CD8-positive, alpha-beta memory T cell (primary cell): ENCODE measurements around the gene GNPDA1. TPM values are rescaled to one million over a fixed set of nuclear protein-coding genes. Genes with fewer than 3 reads are reported as not detected.

Experiments used
- CTCF ChIA-PET: fragments of 350-600 bp; sonication (Branson Sonifier 250); formaldehyde crosslinking; loops from one replicate; lab custom pipeline; 2021; ENCODE audit warnings: antibody characterized with exemption; lab: Charles Lee
- POLR2A ChIA-PET: fragments of 350-600 bp; sonication (Branson Sonifier 250); formaldehyde crosslinking; loops from one replicate; lab custom pipeline; 2021; ENCODE audit warnings: antibody characterized with exemption; lab: Charles Lee
- DNase-seq, 5 donors: peaks; one replicate each; pipeline versions ENCODE4 v3.0.0 to v3.0.0-alpha.2; 2020 to 2022; ENCODE audit warnings: mixed read lengths in 1 of 5
- H3K27ac ChIP-seq: one replicate; pipeline ENCODE4 v1.7.0; 2013; ENCODE audit warnings: low read depth, mild to moderate bottlenecking, low read length, moderate library complexity
- H3K27me3 ChIP-seq: 2 replicates; pipeline ENCODE4 v1.7.0; 2013; ENCODE audit warnings: low read length, mild to moderate bottlenecking; ENCODE audit not compliant: insufficient read depth, poor library complexity, severe bottlenecking
- H3K36me3 ChIP-seq: 2 replicates; pipeline ENCODE4 v1.7.0; 2013; ENCODE audit warnings: mild to moderate bottlenecking, low read length, moderate library complexity; ENCODE audit not compliant: insufficient read depth
- H3K4me1 ChIP-seq: 2 replicates; pipeline ENCODE4 v1.7.0; 2013; ENCODE audit warnings: mild to moderate bottlenecking, low read length, moderate library complexity; ENCODE audit not compliant: insufficient read depth
- H3K4me3 ChIP-seq: 2 replicates; pipeline ENCODE4 v1.7.0; 2013; ENCODE audit warnings: mild to moderate bottlenecking, low read length
- H3K9me3 ChIP-seq: 2 replicates; pipeline ENCODE4 v1.7.0; 2013; ENCODE audit warnings: mild to moderate bottlenecking, low read length
- H3K27ac Mint-ChIP-seq, 8 donors: one replicate each; pipeline ENCODE4 v1.8.0; 2020 to 2021; ENCODE audit warnings: mixed read lengths in 8 of 8, mild to moderate bottlenecking in 6 of 8, inconsistent platforms in 3 of 8, moderate library complexity in 3 of 8
- H3K27me3 Mint-ChIP-seq, 2 donors: one replicate each; pipeline ENCODE4 v1.8.0; 2020 to 2021; ENCODE audit warnings: mixed read lengths in 2 of 2, mild to moderate bottlenecking in 1 of 2, moderate library complexity in 1 of 2
- H3K36me3 Mint-ChIP-seq, 3 donors: one replicate each; pipeline ENCODE4 v1.8.0; 2020 to 2021; ENCODE audit warnings: mixed read lengths in 3 of 3, inconsistent platforms in 1 of 3, mild to moderate bottlenecking in 1 of 3
- H3K4me1 Mint-ChIP-seq, 3 donors: one replicate each; pipeline ENCODE4 v1.8.0; 2020 to 2021; ENCODE audit warnings: mixed read lengths in 3 of 3, inconsistent platforms in 1 of 3, mild to moderate bottlenecking in 1 of 3
- H3K4me3 Mint-ChIP-seq, 7 donors: one replicate each; pipeline ENCODE4 v1.8.0; 2020 to 2021; ENCODE audit warnings: mixed read lengths in 7 of 7, mild to moderate bottlenecking in 6 of 7, moderate library complexity in 4 of 7, inconsistent platforms in 2 of 7
- H3K9me3 Mint-ChIP-seq, 5 donors: one replicate each; pipeline ENCODE4 v1.8.0; 2020 to 2022; ENCODE audit warnings: mixed read lengths in 5 of 5, mild to moderate bottlenecking in 3 of 5, moderate library complexity in 2 of 5, inconsistent platforms in 1 of 5
- polyA plus RNA-seq: library from polyadenylated mRNA; unstranded; fragments of 300-500 nt; fragmentation: Illumina TruSeq; gene quantifications from one replicate; pipeline ENCODE4 v1.2.3, GENCODE V29; 2021
- total RNA-seq, 2 experiments: library from RNA; stranded (reverse); gene quantifications; one replicate each; pipeline ENCODE4 v1.2.3, GENCODE V29; 2021

Gene GNPDA1
- total and polyA plus RNA-seq, 3 experiments from 2014 or later: 32.5 to 70.0 (median 62.4) TPM

DNA sequence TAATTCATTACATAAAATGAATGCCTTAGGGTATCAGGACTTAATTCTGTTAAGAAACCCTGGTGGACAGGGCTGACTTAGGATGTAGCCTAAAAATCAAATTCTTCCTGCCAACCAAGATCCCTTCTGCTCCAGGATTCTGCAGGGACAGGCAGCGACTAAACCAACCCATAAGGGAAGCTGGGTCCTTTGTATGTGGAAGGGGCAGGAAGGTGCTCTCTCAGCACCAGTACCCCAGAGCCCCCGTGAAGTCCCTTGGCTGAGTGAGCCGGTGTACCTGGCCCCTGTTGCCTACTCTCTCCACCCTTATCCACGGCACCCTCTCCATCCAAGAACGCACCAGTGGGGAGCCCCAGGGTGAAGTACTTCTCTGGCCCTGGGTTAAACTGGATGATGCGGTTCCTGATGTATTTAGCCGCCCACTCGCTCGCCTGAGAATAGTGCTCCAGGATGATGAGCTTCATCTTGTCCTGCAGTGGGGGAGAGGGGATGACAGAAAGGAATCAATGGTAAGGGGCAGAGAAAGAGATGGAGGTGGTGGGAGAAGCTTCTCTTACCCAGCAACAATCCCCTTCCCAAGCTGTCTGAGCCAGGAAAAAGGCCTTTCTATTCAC lies 1.1 kb downstream of the GNPDA1 start:
- Histone ChIP-seq H3K9me3 (no peaks in the 10 kb centered on the region), H3K4me1 (peaks cover 64% of the 10 kb centered on the region), H3K36me3 (no peaks in the 10 kb centered on the region), H3K27ac (peak overlapping the region; percentile 64), H3K4me3 (peak overlapping the region; percentile 82), H3K27me3 (no peaks in the 10 kb centered on the region)
- peaks cover 55 to 73% (median 63%) of the 10 kb centered on the region in 3 donors for H3K4me1 Mint-ChIP-seq
- ChIA-PET POLR2A (interaction anchor here (0.6 to 1.8 kb wide), 4 partner anchors 10 to 43 kb away, joined by 3 to 5 read pairs (median 4); partner anchors contain the start of gene RNF14), CTCF (interaction anchor here (0.9 to 10.1 kb wide), 14 partner anchors 12 to 687 kb away, joined by 3 to 102 read pairs (median 6); partner anchors contain the start of genes NDFIP1 and RNF14)
- H3K27me3 Mint-ChIP-seq: no peaks in the 10 kb centered on the region
- no peaks in the 10 kb centered on the region for H3K9me3 Mint-ChIP-seq
- peak overlapping the region in 7 of 8 donors; percentile 68 to 89 (median 85) for H3K27ac Mint-ChIP-seq
- peaks cover 0 to 20% (median 7%) of the 10 kb centered on the region in 3 donors for H3K36me3 Mint-ChIP-seq
- DNase-seq: no peak
- peak overlapping the region; percentile 83 to 94 (median 85) for H3K4me3 Mint-ChIP-seq

DNA sequence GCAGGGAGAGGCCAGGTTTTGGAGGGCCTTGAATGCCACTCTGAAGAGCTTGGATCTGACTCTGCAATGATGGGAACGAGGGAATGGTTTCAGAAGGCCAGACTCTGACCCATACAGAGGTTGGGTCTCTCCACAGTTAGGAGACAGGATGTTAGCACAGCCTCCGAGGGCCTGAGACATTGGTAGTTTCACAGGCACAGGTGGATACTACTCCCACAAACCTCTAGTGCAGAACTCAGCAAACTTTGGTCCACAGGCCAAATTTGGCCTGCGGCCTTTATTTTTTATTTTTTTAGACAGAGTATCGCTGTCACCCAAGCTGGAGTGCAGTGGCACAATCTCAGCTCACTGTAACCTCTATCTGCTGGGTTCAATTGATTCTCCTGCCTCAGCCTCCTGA lies 2.9 kb downstream of the GNPDA1 start:
- Histone ChIP-seq H3K4me3 (no peak overlapping the region), H3K27ac (no peak overlapping the region), H3K27me3 (no peaks in the 10 kb centered on the region), H3K9me3 (no peaks in the 10 kb centered on the region), H3K36me3 (peaks cover 4% of the 10 kb centered on the region), H3K4me1 (peaks cover 62% of the 10 kb centered on the region)
- Mint-ChIP-seq H3K4me1 (peaks cover 44 to 70% (median 49%) of the 10 kb centered on the region in 3 donors), H3K9me3 (no peaks in the 10 kb centered on the region), H3K27ac (peak overlapping the region in 1 of 8 donors; percentile 23), H3K4me3 (no peak overlapping the region), H3K27me3 (no peaks in the 10 kb centered on the region), H3K36me3 (peaks cover 5 to 38% (median 11%) of the 10 kb centered on the region in 3 donors)
- CTCF ChIA-PET: interaction anchor here (1.0 to 10.1 kb wide), 5 partner anchors 15 to 318 kb away, joined by 4 to 102 read pairs (median 4); partner anchors contain the start of gene RNF14
- POLR2A ChIA-PET: no interaction called here
- no peak for DNase-seq

DNA sequence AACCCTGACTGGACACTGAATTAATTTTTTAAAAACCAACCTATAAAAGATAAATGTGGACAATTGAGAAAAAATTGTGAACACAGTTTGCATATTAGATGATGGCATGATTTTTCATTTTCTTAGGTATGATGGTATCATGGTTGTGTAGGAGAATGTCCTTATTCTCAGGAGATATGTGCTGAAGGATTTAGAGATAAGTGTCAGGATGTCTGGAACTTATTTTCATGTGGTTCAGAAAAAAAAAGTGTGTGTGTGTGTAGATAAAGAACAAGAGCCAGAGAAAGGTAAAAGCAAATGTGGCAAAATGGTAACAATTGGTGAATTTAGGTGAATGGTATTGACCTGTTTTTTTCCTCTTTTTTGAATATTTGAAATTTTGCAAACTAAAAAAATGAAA lies 4.0 kb downstream of the GNPDA1 start:
- H3K27me3 Mint-ChIP-seq: no peaks in the 10 kb centered on the region
- no peaks in the 10 kb centered on the region for H3K9me3 ChIP-seq
- ChIA-PET POLR2A (no interaction called here), CTCF (interaction anchor here (1.0 to 10.1 kb wide), 3 partner anchors 16 to 135 kb away, joined by 4 to 102 read pairs (median 4); partner anchors contain the start of gene RNF14)
- H3K27me3 ChIP-seq: no peaks in the 10 kb centered on the region
- peaks cover 10% of the 10 kb centered on the region for H3K36me3 ChIP-seq
- H3K4me3 ChIP-seq: no peak overlapping the region
- no peaks in the 10 kb centered on the region for H3K9me3 Mint-ChIP-seq
- no peak overlapping the region for H3K27ac ChIP-seq
- H3K27ac Mint-ChIP-seq: peak overlapping the region in 2 of 8 donors; percentile 54 to 74
- no peak for DNase-seq
- peak overlapping the region in 1 of 7 donors; percentile 74 for H3K4me3 Mint-ChIP-seq
- H3K36me3 Mint-ChIP-seq: peaks cover 5 to 47% (median 11%) of the 10 kb centered on the region in 3 donors
- peaks cover 52% of the 10 kb centered on the region for H3K4me1 ChIP-seq
- H3K4me1 Mint-ChIP-seq: peaks cover 37 to 59% (median 45%) of the 10 kb centered on the region in 3 donors

DNA sequence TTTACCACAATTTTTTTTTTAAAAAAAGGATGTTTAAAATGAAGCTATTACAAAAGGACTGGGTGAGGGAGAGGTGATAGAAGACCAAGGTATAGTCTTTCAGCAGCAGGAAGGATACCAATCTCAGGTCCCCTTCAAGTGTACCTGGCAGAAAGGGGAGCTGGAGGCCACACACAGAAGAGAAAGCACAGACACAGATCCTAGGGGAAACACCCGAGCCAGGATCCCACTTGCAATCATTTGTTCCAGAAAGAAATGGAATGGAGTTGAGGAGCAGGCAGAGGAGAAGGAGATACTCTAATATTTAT lies 5.6 kb downstream of the GNPDA1 start:
- Histone ChIP-seq H3K27ac (no peak overlapping the region), H3K36me3 (peaks cover 18% of the 10 kb centered on the region), H3K9me3 (no peaks in the 10 kb centered on the region), H3K4me1 (peaks cover 47% of the 10 kb centered on the region), H3K27me3 (no peaks in the 10 kb centered on the region), H3K4me3 (no peak overlapping the region)
- H3K9me3 Mint-ChIP-seq: no peaks in the 10 kb centered on the region
- no peaks in the 10 kb centered on the region for H3K27me3 Mint-ChIP-seq
- H3K4me1 Mint-ChIP-seq: peaks cover 30 to 46% (median 34%) of the 10 kb centered on the region in 3 donors
- no peak for DNase-seq
- H3K4me3 Mint-ChIP-seq: peak overlapping the region; percentile 13 to 56 (median 29)
- peaks cover 5 to 64% (median 11%) of the 10 kb centered on the region in 3 donors for H3K36me3 Mint-ChIP-seq
- ChIA-PET CTCF (interaction anchor here (0.6 to 1.6 kb wide), 5 partner anchors 9 to 324 kb away, joined by 3 to 8 read pairs (median 3); partner anchors contain the start of gene RNF14), POLR2A (no interaction called here)
- peak overlapping the region in 7 of 8 donors; percentile 22 to 94 (median 85) for H3K27ac Mint-ChIP-seq

DNA sequence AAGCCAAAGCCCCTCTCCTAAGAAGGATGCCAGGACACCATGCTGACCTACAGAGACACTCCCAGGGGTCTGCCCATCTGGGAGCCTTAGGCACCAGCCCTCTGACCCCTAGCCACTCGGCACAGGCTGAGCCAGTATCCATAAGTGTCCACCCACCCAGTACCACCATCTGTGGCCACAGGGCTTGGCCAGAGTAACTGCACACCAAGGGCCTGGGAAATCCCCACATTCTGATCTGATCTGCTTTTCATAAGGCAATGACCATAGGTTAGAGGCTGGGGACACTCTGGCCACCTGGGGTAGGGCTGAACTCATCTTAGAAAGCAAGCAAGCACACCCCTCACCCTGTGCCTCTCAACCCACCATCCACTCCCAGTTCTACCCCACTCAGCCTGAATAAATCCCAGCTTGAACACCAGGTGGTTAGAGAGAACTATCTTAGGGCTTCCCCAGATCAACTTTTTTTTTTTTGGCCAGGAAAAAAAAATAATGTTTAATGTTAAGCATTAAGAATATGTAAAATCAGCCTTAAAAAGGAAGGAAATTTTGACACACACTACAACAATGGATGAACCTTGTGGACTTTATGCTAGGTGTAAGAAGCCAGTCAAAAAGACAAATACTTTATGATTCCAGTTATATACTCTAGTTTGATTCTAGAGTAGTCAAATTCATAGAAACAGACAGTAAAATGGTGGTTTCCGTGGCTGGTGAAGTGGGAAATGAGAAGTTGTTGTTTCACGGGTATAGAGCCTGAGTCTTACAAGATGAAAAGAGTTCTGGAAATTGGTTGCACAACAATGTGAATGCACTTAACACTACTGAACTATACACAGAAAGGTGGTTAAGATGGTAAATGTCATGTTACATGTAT lies 6.2 kb downstream of the GNPDA1 start:
- no peaks in the 10 kb centered on the region for H3K27me3 Mint-ChIP-seq
- DNase-seq: peak in 2 of 5 donors; percentile 42
- H3K9me3 Mint-ChIP-seq: no peaks in the 10 kb centered on the region
- H3K27ac Mint-ChIP-seq: peak overlapping the region; percentile 22 to 94 (median 82)
- peaks cover 24 to 40% (median 28%) of the 10 kb centered on the region in 3 donors for H3K4me1 Mint-ChIP-seq
- Histone ChIP-seq H3K4me1 (peaks cover 41% of the 10 kb centered on the region), H3K9me3 (no peaks in the 10 kb centered on the region), H3K27me3 (no peaks in the 10 kb centered on the region), H3K4me3 (no peak overlapping the region), H3K27ac (no peak overlapping the region), H3K36me3 (peaks cover 21% of the 10 kb centered on the region)
- peak overlapping the region; percentile 13 to 56 (median 27) for H3K4me3 Mint-ChIP-seq
- peaks cover 5 to 70% (median 17%) of the 10 kb centered on the region in 3 donors for H3K36me3 Mint-ChIP-seq
- ChIA-PET POLR2A (no interaction called here), CTCF (interaction anchor here (0.6 to 1.6 kb wide), 5 partner anchors 10 to 323 kb away, joined by 3 to 8 read pairs (median 3); partner anchors contain the start of gene RNF14)

DNA sequence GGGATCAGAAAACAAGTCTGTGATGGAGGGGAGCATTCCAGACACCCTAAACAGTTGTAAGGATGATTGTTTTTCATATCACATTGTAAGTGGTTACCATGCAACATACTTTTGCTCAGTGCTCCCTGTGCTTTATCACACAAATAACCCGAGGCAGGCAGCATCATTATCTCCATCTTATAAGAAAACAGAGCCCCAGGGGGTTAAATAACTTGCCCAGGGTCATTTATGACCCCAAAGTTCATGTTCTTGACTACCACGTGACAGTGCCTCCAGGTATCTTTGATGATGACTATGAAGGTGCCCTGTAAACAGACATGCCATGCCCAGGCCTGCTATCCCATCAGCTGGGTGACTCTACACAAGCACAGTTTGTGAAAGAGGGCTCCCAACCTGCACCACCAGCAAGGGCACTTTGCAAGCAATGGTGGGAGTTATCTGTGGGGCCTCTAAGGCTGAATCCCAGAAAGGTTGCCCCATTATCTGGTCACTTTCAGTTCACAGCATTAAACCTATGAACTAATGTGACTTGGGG lies 9.5 kb downstream of the GNPDA1 start:
- Mint-ChIP-seq H3K27ac (peak overlapping the region in 3 of 8 donors; percentile 8 to 62 (median 37)), H3K36me3 (peaks cover 5 to 79% (median 14%) of the 10 kb centered on the region in 3 donors), H3K27me3 (no peaks in the 10 kb centered on the region), H3K4me3 (no peak overlapping the region), H3K4me1 (peaks cover 20 to 30% (median 26%) of the 10 kb centered on the region in 3 donors), H3K9me3 (no peaks in the 10 kb centered on the region)
- no peaks in the 10 kb centered on the region for H3K27me3 ChIP-seq
- H3K36me3 ChIP-seq: peaks cover 27% of the 10 kb centered on the region
- DNase-seq: no peak
- no peak overlapping the region for H3K4me3 ChIP-seq
- ChIA-PET CTCF (interaction anchor here (1.6 kb wide), 1 partner anchor 12 kb away, joined by 3 read pairs; no protein-coding TSS in a partner anchor), POLR2A (no interaction called here)
- H3K27ac ChIP-seq: no peak overlapping the region
- peaks cover 38% of the 10 kb centered on the region for H3K4me1 ChIP-seq
- H3K9me3 ChIP-seq: no peaks in the 10 kb centered on the region

DNA sequence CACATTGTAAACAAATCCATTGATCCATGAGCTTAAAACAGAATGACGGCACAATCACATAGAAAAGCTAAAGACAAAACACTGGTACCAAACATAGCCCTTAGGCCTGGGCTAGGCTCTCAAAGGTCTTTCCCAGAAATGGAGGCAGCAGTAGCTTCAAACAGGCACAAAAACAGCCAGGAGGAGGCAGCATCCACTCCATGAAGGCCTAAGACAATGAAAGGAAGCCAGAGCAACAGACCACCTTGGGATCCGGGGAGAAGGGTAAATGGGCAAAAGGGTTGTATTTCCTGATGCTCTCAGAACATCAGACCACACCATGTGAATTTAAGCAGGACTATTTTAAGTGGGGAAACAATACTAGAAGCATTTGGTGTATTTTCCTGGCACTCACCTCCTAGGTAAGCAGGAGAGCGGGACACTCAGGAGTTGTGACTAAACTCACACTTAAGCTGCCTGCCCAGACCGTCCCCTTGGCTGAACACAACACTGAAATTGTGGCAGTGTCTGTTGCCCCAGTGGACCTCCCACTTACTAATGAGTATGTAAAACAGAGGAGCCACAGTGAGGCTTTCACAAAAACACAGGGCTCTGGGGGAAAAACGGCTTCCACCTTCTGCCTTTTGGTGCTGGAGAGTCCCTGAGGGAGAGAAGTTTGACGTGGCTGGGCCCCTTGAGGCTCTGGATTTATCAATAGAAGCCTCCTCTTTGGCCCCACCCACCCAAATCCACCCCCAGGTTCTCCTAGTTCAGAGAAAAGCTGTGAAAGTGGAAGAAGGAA lies 11.9 kb downstream of the GNPDA1 start:
- Mint-ChIP-seq H3K4me3 (no peak overlapping the region), H3K36me3 (peaks cover 5 to 73% (median 19%) of the 10 kb centered on the region in 3 donors), H3K27ac (peak overlapping the region in 6 of 8 donors; percentile 7 to 87 (median 48)), H3K9me3 (no peaks in the 10 kb centered on the region), H3K4me1 (peaks cover 2 to 7% (median 6%) of the 10 kb centered on the region in 3 donors), H3K27me3 (no peaks in the 10 kb centered on the region)
- peaks cover 16% of the 10 kb centered on the region for H3K4me1 ChIP-seq
- DNase-seq: no peak
- H3K36me3 ChIP-seq: peaks cover 27% of the 10 kb centered on the region
- no peaks in the 10 kb centered on the region for H3K27me3 ChIP-seq
- no peak overlapping the region for H3K4me3 ChIP-seq
- no peaks in the 10 kb centered on the region for H3K9me3 ChIP-seq
- POLR2A ChIA-PET: interaction anchor here (0.7 kb wide), 1 partner anchor 146 kb away, joined by 4 read pairs; no protein-coding TSS in a partner anchor
- no peak overlapping the region for H3K27ac ChIP-seq
- CTCF ChIA-PET: interaction anchor here (0.9 to 1.7 kb wide), 5 partner anchors 10 to 143 kb away, joined by 3 to 9 read pairs (median 4); no protein-coding TSS in a partner anchor
